HG03520 (cell line): ENCODE measurements around the gene IL9.
"Not testable (repeated sequence)": the region's sequence is repeated elsewhere in the genome, so short reads cannot be mapped to it uniquely, and the experiment has no call there.

ENCODE experiments used
- ATAC-seq: cut with Tn5 transposase; IDR thresholded peaks from one replicate; pipeline ENCODE4 v1.9.1; 2021; ENCODE audit warnings: mild to moderate bottlenecking, moderate library complexity; ENCODE audit not compliant: unreplicated experiment

IL9 gene

DNA sequence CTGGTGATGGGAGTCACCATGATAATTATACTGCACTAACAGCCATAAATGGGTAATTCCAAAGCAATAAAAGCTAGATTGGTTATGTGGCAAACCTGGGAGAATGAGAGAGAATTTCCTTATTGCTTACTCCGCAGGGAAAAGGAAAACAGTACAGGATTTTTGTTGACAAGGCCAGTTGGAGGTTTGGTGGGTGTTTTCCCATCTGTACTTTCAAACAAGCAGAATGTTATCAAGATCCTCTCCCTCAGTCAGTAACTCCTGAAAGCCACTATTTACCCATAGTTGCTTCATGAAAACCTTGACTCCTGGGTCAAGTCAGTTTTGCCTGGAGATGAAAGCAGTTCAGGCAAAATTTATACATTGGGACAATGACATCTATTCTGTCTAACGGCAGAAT, 26.4 kb downstream of the IL9 start:
- no peak for ATAC-seq

GRCh38 chr5:135868681-135869080, 27.0 kb downstream of the IL9 start:
- no peak for ATAC-seq

DNA sequence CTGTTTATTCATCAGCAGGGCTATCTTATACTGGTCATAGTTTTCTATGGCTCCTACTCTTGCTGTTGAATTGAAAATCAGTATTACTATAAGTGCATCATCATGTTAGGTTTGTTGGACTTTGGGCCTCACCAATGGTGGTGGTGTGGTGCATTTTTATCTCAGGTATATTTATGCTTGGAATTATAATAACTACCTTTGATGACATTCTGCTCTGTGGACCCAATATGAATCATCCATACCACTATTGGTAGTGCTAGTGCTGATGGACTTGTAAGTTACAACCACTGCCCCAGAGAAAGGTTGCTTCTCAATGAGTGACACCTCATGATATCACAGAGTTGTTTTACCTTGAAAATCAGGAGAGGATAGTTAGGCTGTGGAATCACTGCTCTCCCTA, 28.0 kb downstream of the IL9 start:
- no peak for ATAC-seq

GRCh38 chr5:135866016-135866415, 29.6 kb downstream of the IL9 start:
- no peak for ATAC-seq

DNA sequence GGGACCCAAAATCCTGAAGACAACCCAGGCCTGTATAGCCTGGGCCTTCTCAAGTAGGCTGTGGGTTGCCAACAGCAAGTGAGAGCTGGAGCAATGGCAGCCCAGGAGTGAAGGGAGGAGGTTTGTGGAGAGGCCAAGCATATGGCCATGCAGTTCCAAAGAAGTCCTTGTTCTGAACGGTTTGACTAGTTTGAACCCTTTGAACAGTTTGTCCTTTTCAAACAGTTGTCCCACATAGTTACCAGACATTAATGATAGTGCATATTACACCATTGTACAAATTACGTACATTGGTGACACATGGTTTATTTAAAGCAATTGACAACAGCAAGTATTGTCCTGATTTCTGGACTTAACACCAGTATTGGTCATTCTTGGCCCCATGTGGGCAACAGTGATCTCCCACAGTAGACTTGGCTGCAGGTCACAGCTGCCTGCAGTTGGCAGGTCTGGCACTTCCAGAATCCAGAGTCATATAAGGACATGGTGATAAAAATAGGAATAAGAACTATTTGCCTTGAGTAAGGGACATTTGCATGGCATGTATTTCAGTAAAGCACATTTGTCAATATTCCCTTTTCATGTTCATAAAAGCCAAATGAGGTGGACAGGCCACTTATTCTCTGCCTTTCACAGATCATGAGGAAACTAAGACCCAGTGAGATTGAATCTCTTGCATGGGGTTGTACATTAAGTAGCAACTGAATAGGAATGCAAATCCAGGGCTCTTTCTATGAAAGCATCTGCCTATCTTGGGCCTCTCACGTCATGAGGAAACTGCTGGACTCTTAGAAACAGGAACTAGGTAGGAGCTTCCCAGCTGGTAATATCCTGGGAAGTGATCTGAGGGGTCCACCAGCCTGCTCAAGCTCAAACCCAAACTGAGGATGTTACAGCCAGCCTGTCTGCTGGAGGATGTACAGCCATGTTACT, 30.9 kb downstream of the IL9 start:
- ATAC-seq, result no peak

- ATAC-seq, result no peak
Observed at GRCh38 chr5:135862744-135863143, 32.9 kb downstream of the IL9 start.

DNA sequence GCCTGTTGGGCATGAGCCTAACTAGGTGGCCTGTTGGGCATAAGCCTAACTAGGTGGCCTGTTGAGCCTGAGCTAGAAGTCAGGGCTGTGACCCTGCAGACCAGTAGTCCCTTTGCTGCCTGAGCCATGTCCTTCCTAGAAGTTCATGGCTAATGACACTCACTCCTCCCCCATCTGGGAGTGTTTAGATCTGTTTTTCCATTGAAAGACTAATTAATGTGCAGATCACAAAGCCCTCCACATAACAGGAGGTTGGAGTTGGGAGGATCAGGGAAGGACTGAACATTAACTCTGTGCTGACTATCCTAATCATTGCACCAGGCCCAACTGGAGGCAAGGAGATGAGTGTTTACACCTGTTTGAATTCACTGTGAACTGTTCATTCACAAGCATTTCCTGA, 33.6 kb downstream of the IL9 start:
- no peak for ATAC-seq

DNA sequence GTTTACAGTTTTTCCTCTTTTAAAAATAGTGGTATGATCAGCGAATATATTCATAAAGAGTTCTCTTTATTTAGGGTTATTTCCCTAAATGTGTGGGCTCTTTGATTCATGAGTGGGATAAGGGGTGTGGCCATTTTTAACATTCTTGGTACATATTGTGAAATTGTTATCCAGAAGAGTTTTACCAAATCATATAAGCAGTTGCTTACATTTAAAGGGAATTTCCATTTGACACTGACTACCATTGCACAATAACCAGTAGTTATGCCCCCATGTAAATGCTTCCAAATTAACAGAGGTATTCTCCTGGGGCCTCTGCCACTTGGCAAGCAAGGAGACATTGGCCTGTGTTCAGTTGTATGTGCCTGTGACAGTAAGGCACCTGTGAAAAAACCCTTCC, 34.0 kb downstream of the IL9 start:
- ATAC-seq, result no peak

DNA sequence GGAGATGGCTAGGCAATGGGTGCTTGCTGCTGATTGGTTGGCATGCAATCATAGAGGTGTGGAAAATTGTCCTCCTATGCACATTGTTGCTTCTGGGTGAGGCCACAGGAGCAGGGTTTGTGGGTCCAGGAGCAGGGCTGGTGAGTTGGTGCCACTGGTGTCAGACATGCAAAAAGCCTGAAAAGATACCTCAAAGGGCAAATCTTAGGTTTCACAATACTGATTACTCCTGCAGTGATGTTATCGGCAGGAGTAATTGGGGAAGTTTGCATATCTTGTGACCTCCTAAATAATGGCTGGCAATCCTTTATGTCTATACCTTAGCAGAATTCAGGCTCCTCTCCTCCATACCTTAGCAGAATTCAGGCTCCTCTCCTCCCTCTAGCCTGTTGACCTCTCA, 36.0 kb downstream of the IL9 start:
- no peak for ATAC-seq

GRCh38 chr5:135859186-135859585, 36.5 kb downstream of the IL9 start:
- not testable (repeated sequence) for ATAC-seq

DNA sequence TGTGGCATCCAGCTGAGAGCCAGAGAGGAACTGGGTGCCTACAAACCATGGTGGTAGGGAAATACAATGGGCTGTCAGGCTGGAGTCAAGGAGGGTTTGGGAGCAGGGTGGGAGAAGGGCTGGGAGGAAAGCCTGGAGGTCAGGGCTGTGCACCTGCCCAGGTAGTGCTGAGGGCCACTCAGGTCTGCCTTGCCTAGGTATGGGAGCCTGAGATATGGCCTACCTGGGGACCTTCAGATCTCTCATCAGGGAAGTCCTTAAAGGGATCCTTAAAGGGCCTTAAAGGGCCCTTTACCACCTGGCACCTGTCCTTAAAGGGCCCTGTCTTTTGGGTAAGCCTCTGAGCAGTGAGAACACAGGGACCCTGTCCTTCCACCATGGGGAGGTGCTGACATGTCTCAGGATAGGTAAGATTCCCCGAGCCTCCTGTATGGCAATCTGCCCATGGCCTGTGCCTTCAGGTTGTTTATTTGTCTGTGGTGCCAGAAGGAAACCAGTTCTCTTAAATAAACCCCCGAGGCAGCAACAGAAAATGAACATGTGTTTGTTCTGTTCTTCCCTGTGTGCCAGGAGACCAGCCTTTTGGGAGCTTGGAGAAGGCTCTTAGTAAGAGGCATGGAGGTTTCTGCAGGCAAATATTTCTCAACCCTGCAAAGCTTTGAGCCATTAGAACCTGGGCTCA, 37.9 kb downstream of the IL9 start:
- no peak for ATAC-seq

- no peak for ATAC-seq
Observed at GRCh38 chr5:135851915-135852845, 43.5 kb downstream of the IL9 start.

GRCh38 chr5:135851186-135851914, 44.3 kb downstream of the IL9 start:
- no peak for ATAC-seq

GRCh38 chr5:135850671-135851070, 45.0 kb downstream of the IL9 start:
- no peak for ATAC-seq

DNA sequence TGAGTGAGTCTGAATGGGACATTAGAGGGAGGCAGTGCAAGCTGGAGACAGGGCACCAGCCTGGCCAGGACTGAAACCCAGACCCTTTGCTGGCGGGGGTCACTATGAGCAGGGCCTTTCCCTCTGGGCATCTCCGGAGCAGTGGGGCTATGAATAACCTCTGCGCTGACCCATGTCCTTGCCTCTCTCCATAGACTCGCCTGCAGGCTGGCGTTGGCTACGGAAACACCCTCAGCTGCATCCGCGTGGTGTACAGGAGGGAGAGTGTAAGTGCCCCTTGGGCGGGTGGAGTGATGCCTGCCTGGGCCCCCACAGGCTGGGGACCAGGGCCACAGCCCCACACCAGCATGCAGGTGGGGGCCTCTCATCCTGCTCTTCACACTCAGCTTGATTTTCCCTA, 45.4 kb downstream of the IL9 start:
- no peak for ATAC-seq

- ATAC-seq, result no peak
Observed at GRCh38 chr5:135847976-135848375, 47.7 kb downstream of the IL9 start.

DNA sequence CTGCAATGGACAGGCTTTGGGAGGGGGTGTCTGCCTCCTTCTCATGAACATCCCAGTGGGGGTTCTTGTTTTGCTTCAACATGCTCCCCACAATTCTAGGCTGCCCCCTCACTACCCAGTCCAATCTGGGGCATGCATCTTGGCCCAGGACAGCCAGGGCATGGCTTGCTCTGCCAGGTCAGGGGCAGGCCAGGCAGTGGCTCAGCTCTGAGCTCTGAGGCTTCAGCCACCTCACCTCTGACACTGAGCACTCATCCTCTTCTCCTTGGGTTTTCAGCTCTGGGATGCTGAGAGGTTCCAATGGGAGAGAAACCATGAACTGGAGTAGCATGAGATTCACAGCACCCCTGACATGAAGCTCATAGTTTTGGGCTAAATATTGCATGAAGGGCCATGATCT, 49.3 kb downstream of the IL9 start:
- ATAC-seq, result no peak

DNA sequence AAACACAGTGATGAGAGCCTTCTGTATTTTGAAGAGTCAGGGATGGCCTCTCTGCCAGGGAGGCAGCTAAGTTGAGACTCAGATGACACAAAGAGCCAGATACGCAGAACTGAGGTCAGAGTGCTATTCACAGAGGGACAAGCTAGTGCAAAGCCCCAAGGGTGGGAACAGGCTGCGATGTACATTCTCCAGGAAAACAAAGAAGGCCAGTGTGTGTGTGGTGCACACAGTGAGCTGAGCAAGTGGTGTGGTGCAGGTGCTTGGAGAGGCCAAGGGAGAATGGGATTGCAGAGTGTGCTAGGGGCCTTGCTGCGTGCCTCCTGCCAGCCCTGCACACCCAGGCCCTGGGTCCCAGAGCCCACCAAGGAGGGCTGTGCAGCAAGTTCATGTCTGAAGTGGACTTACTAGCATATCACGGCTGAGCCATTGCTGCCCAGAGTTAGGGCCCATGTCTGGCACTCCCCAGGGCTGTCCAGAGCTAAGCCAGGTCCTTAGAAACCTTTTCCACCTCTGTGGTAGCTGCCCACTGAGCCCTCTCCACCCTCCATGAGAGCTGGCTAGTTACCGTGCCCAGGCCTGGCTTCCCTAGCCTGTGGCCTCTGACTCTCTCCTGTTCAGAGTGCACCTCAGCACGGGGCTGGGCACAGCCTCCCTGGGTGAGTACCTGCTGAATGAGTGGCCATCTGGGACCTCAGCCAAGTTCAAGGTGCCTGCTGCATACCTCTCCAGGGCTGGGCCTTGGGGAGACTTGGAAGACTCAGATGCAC, 51.9 kb downstream of the IL9 start:
- ATAC-seq, result no peak

GRCh38 chr5:135842737-135843136, 52.9 kb downstream of the IL9 start:
- no peak for ATAC-seq
